IPS-18c (cell line): ENCODE results near the gene NSD2.

Experiments
- H3K4me3 ChIP-seq: 2 replicates; pipeline ENCODE4 v1.7.0; 2013; ENCODE audit warnings: low read depth, mild to moderate bottlenecking, low read length, moderate library complexity; ENCODE audit not compliant: insufficient read depth
- H3K9me3 ChIP-seq: one replicate; pipeline ENCODE4 v1.6.1; 2013; ENCODE audit warnings: mild to moderate bottlenecking, low read length, moderate library complexity; ENCODE audit not compliant: control insufficient read depth, insufficient read depth

Gene NSD2

GRCh38 chr4:1856943-1857699, 14.1 kb upstream of the NSD2 start:
- Histone ChIP-seq H3K9me3 (peaks cover 2% of the 10 kb centered on the region), H3K4me3 (peak overlapping the region; percentile 90)

GRCh38 chr4:1857931-1858330, 13.3 kb upstream of the NSD2 start:
- Histone ChIP-seq H3K4me3 (no peak overlapping the region), H3K9me3 (peaks cover 2% of the 10 kb centered on the region)

- no peak overlapping the region for H3K4me3 ChIP-seq
- peaks cover 2% of the 10 kb centered on the region for H3K9me3 ChIP-seq
Measured at GRCh38 chr4:1859389-1859753, 11.8 kb upstream of the NSD2 start.

- Histone ChIP-seq H3K9me3 (peaks cover 2% of the 10 kb centered on the region), H3K4me3 (peak overlapping the region; percentile 31; the same call in 1 of the 2 replicates)
Measured at GRCh38 chr4:1862055-1862911, 8.9 kb upstream of the NSD2 start.

GRCh38 chr4:1862961-1863296, 8.3 kb upstream of the NSD2 start:
- H3K9me3 ChIP-seq = peaks cover 2% of the 10 kb centered on the region
- no peak overlapping the region for H3K4me3 ChIP-seq

GRCh38 chr4:1863297-1864033, 7.7 kb upstream of the NSD2 start:
- H3K9me3 ChIP-seq = peaks cover 2% of the 10 kb centered on the region
- H3K4me3 ChIP-seq = no peak overlapping the region

- Histone ChIP-seq H3K4me3 (no peak overlapping the region), H3K9me3 (no peaks in the 10 kb centered on the region)
Measured at GRCh38 chr4:1864076-1865008, 6.9 kb upstream of the NSD2 start.

GRCh38 chr4:1866189-1866661, 5.0 kb upstream of the NSD2 start:
- no peaks in the 10 kb centered on the region for H3K9me3 ChIP-seq
- H3K4me3 ChIP-seq = no peak overlapping the region

GRCh38 chr4:1868293-1868692, 2.9 kb upstream of the NSD2 start:
- no peak overlapping the region for H3K4me3 ChIP-seq
- H3K9me3 ChIP-seq = no peaks in the 10 kb centered on the region

GRCh38 chr4:1868912-1869311, 2.3 kb upstream of the NSD2 start:
- Histone ChIP-seq H3K9me3 (no peaks in the 10 kb centered on the region), H3K4me3 (no peak overlapping the region)

GRCh38 chr4:1869530-1870327, 1.5 kb upstream of the NSD2 start:
- H3K9me3 ChIP-seq = no peaks in the 10 kb centered on the region

GRCh38 chr4:1870328-1870577, 940 bp upstream of the NSD2 start:
- H3K4me3 ChIP-seq = peak overlapping the region; percentile 79
- no peaks in the 10 kb centered on the region for H3K9me3 ChIP-seq

More at GRCh38 chr4:1869530-1870327, 1.5 kb upstream of the NSD2 start:
- H3K4me3 ChIP-seq = peak overlapping the region; percentile 79

GRCh38 chr4:1871471-1872021, 353 bp downstream of the NSD2 start:
- peak overlapping the region; percentile 60 for H3K4me3 ChIP-seq
- no peaks in the 10 kb centered on the region for H3K9me3 ChIP-seq

- Histone ChIP-seq H3K9me3 (no peaks in the 10 kb centered on the region), H3K4me3 (no peak overlapping the region)
Measured at GRCh38 chr4:1872870-1873269, 1.7 kb downstream of the NSD2 start.

GRCh38 chr4:1873291-1873690, 2.1 kb downstream of the NSD2 start:
- Histone ChIP-seq H3K4me3 (no peak overlapping the region), H3K9me3 (no peaks in the 10 kb centered on the region)

GRCh38 chr4:1873776-1874175, 2.6 kb downstream of the NSD2 start:
- H3K9me3 ChIP-seq = no peaks in the 10 kb centered on the region
- H3K4me3 ChIP-seq = no peak overlapping the region; the same call in 1 of the 2 replicates
